ENCODE data around the gene GSTM1. TPM values are rescaled to one million over a fixed set of nuclear protein-coding genes. Genes with fewer than 3 reads are reported as not detected.
"Not testable (repeated sequence)": the region's sequence is repeated elsewhere in the genome, so short reads cannot be mapped to it uniquely, and the experiment has no call there.

GSTM1 gene
- total RNA-seq, 1 experiment from 2014 or later = 3.2 TPM

DNA sequence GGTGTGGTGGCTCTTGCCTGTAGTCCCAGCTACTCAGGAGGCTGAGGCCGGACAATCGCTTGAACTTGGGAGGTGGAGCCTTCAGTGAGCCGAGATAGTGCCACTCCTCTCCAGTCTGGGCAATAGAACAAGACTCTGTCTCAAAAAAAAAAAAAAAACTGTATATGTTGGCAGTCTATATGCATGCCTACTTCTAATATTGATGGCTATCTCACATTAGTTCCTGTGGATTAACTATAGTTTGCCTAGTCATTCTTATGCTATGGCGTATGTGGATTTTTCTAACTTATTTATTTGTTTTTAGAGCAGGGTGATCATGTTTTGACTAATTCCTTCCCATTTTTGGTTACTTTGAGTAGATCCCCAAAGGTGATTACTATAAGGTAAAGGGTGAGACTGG is 9.4 kb downstream of the GSTM1 start:
- no peak for DNase-seq (ENCODE audit: low read depth)

GRCh38 chr1:109697861-109698260 is 10.2 kb downstream of the GSTM1 start:
- not testable (repeated sequence) for DNase-seq (ENCODE audit: low read depth)

GRCh38 chr1:109702940-109703339 is 15.3 kb downstream of the GSTM1 start:
- not testable (repeated sequence) for DNase-seq (ENCODE audit: low read depth)

- DNase-seq (ENCODE audit: low read depth) = no peak
Observed at GRCh38 chr1:109704173-109704572, 16.6 kb downstream of the GSTM1 start.

DNA sequence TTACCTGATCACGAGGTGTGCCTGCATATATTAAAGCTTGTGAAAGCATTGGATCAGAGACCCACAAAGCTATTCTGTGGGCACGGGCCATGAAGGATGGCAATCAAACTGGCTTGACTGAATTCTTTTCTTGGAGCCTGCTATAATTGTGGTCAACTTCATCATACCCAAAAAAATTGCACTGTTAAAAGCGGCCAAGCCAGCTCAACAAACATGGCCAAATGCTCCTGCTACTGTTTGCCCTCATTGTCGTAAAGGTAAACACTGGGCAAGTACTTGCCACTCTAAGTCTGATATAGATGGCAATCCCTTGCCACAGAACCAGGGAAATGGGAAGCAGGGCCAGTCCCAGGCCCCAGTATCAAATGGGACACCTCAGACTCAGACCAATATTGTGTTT is 17.8 kb downstream of the GSTM1 start:
- DNase-seq (ENCODE audit: low read depth) = no peak

- DNase-seq (ENCODE audit: low read depth) = not testable (repeated sequence)
Observed at GRCh38 chr1:109708949-109709348, 21.3 kb downstream of the GSTM1 start.

- not testable (repeated sequence) for DNase-seq (ENCODE audit: low read depth)
Observed at GRCh38 chr1:109709822-109710221, 22.2 kb downstream of the GSTM1 start.

DNA sequence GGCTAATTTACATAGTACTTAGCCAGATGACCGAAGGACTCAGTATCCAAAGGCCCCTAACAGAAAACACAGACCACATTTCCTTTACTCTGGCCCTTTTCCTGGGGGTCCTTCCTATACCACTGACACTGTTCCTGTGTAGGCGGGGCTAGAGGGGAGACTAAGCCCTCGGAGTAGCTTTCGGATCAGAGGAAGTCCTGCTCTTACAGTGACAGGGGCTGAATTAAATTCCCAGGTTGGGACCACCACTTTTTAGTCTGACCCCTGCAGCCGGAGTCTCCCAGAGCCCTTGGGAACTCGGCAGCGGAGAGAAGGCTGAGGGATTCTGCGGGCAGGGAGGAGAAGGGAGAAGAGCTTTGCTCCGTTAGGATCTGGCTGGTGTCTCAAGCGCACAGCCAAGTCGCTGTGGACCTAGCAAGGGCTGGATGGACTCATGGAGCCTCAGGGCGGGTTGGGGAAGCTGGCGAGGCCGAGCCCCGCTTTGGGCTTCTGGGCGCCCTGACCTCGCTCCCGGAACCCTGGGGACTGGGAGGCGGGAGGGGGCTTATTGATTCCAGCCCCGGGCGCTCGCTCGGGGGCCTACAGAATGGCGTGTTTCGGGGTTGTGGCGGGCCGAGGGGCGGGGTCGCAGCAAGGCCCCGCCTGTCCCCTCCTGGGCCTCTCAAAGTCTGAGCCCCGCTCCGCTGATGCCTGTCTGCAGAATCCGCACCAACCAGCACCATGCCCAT is 24.1 kb downstream of the GSTM1 start, which contains the start of gene GSTM5:
Gene GSTM5, plus strand, starts transcription at position 659 of the 728 bp plus-strand sequence. Its CDS starts 62 bp downstream, at position 721.
- not testable (repeated sequence) for DNase-seq (ENCODE audit: low read depth)

GRCh38 chr1:109712321-109712864 is 24.8 kb downstream of the GSTM1 start:
- no peak for DNase-seq (ENCODE audit: low read depth)

- no peak for DNase-seq (ENCODE audit: low read depth)
Observed at GRCh38 chr1:109713636-109714035, 26.0 kb downstream of the GSTM1 start.

DNA sequence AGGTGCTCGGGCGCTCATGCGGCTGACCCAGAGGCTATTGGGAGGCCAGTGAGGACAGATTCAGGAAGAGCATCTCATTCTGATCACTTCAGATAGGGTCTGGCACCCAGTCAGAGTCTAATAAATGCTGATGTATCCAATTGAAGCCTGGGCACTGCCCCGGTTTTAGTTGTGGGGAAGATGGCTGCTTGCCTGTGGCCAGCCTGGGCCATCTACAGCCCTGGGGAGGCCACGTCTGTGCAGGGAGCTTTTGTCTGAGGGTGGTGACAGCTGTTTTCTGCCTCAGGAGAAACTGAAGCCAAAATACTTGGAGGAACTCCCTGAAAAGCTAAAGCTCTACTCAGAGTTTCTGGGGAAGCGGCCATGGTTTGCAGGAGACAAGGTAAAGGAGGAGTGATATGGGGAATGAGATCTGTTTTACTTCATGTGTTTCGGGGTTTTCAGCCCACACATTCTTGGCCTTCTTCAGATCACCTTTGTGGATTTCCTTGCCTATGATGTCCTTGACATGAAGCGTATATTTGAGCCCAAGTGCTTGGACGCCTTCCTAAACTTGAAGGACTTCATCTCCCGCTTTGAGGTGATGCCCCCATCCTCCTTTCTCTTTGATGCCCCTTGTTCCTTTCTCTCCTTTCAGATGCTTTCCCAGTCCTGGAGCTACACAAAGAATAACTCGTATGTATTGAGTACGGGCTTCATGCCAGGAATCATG is 27.2 kb downstream of the GSTM1 start:
- no peak for DNase-seq (ENCODE audit: low read depth)

GRCh38 chr1:109716121-109716520 is 28.5 kb downstream of the GSTM1 start:
- DNase-seq (ENCODE audit: low read depth) = no peak

GRCh38 chr1:109716570-109717090 is 29.0 kb downstream of the GSTM1 start:
- no peak for DNase-seq (ENCODE audit: low read depth)

GRCh38 chr1:109717729-109718128 is 30.1 kb downstream of the GSTM1 start:
- no peak for DNase-seq (ENCODE audit: low read depth)

- no peak for DNase-seq (ENCODE audit: low read depth)
Observed at GRCh38 chr1:109718495-109718894, 30.9 kb downstream of the GSTM1 start.

DNA sequence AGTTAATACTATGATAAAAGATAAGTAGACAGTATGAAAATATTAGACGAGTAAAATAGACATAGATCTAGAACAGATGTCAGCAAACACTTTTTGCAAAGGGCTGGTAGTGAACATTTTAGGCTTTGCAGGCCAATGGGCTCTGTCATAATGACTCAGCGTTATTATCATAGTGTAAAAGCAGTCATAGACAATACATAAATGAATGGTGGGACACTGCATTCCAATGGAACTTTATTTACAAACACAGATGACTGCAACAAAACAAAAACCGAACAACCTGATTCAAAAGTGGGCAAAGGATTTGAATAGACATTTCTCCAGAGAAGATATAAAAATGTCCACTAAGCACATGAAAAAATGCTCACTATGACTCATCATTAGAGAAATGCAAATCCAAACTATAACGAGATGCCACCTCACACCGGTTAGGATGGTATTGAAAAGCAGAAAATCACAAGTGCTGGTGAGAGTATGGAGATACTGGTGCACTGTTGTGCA is 31.8 kb downstream of the GSTM1 start:
- DNase-seq (ENCODE audit: low read depth) = peak; percentile 24

GRCh38 chr1:109721042-109721441 is 33.4 kb downstream of the GSTM1 start:
- no peak for DNase-seq (ENCODE audit: low read depth)

GRCh38 chr1:109721971-109722370 is 34.4 kb downstream of the GSTM1 start:
- DNase-seq (ENCODE audit: low read depth) = no peak

GRCh38 chr1:109722908-109723691 is 35.5 kb downstream of the GSTM1 start:
- no peak for DNase-seq (ENCODE audit: low read depth)

GRCh38 chr1:109724933-109725332 is 37.3 kb downstream of the GSTM1 start:
- DNase-seq (ENCODE audit: low read depth) = no peak

GRCh38 chr1:109725510-109725909 is 37.9 kb downstream of the GSTM1 start:
- no peak for DNase-seq (ENCODE audit: low read depth)

GRCh38 chr1:109726007-109726406 is 38.4 kb downstream of the GSTM1 start:
- no peak for DNase-seq (ENCODE audit: low read depth)
